OCI-LY7 (cell line): ENCODE data around the gene ZSWIM5.

Source experiments
- EZH2phosphoT487 ChIP-seq: fragments of 200-600 bp; sonication (generic); IDR thresholded peaks from 2 replicates; pipeline ENCODE4 v1.6.1; 2018; ENCODE audit warnings: low read depth, borderline replicate concordance, mild to moderate bottlenecking, mixed run types, antibody characterized with exemption, low read length, moderate library complexity, mixed read lengths
- TF ChIP-seq, protein P1 (sequence below): fragments of 200-600 bp; sonication (generic); conservative IDR thresholded peaks from 2 replicates; pipeline ENCODE4 v1.5.1; 2014; ENCODE audit warnings: mild to moderate bottlenecking, antibody characterized with exemption, low read length, moderate library complexity, mixed read lengths

GRCh38 chr1:44999232-44999631, 207.2 kb downstream of the ZSWIM5 start:
- TF ChIP-seq, protein P1, sequence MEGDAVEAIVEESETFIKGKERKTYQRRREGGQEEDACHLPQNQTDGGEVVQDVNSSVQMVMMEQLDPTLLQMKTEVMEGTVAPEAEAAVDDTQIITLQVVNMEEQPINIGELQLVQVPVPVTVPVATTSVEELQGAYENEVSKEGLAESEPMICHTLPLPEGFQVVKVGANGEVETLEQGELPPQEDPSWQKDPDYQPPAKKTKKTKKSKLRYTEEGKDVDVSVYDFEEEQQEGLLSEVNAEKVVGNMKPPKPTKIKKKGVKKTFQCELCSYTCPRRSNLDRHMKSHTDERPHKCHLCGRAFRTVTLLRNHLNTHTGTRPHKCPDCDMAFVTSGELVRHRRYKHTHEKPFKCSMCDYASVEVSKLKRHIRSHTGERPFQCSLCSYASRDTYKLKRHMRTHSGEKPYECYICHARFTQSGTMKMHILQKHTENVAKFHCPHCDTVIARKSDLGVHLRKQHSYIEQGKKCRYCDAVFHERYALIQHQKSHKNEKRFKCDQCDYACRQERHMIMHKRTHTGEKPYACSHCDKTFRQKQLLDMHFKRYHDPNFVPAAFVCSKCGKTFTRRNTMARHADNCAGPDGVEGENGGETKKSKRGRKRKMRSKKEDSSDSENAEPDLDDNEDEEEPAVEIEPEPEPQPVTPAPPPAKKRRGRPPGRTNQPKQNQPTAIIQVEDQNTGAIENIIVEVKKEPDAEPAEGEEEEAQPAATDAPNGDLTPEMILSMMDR, result no peak
- TF ChIP-seq EZH2phosphoT487, result no peak
